ENCODE data around the gene TMEM150C.
"Not testable (repeated sequence)": the region's sequence is repeated elsewhere in the genome, so short reads cannot be mapped to it uniquely, and the experiment has no call there.

The TMEM150C gene

GRCh38 chr4:82569076-82569475 is 7.3 kb upstream of the TMEM150C start:
- no peak for DNase-seq (ENCODE audit: low spot score)

GRCh38 chr4:82567444-82567843 is 5.7 kb upstream of the TMEM150C start:
- no peak for DNase-seq (ENCODE audit: low spot score)

GRCh38 chr4:82562564-82562854 is 721 bp upstream of the TMEM150C start:
- no peak for DNase-seq (ENCODE audit: low spot score)

GRCh38 chr4:82560853-82561785 is 669 bp downstream of the TMEM150C start:
- no peak for DNase-seq (ENCODE audit: low spot score)

GRCh38 chr4:82559735-82560120 is 2.1 kb downstream of the TMEM150C start:
- DNase-seq (ENCODE audit: low spot score): no peak

- DNase-seq (ENCODE audit: low spot score): not testable (repeated sequence)
Observed at GRCh38 chr4:82559090-82559734, 2.6 kb downstream of the TMEM150C start.

- DNase-seq (ENCODE audit: low spot score): no peak
Observed at GRCh38 chr4:82555276-82555675, 6.5 kb downstream of the TMEM150C start.

GRCh38 chr4:82553020-82553419 is 8.8 kb downstream of the TMEM150C start:
- no peak for DNase-seq (ENCODE audit: low spot score)

- no peak for DNase-seq (ENCODE audit: low spot score)
Observed at GRCh38 chr4:82551734-82552133, 10.1 kb downstream of the TMEM150C start.

- DNase-seq (ENCODE audit: low spot score): not testable (repeated sequence)
Observed at GRCh38 chr4:82547850-82548249, 13.9 kb downstream of the TMEM150C start.

- no peak for DNase-seq (ENCODE audit: low spot score)
Observed at GRCh38 chr4:82543131-82543530, 18.7 kb downstream of the TMEM150C start.

GRCh38 chr4:82542642-82543041 is 19.1 kb downstream of the TMEM150C start:
- no peak for DNase-seq (ENCODE audit: low spot score)

GRCh38 chr4:82529322-82529721 is 32.5 kb downstream of the TMEM150C start:
- DNase-seq (ENCODE audit: low spot score): no peak

- DNase-seq (ENCODE audit: low spot score): no peak
Observed at GRCh38 chr4:82528868-82529267, 32.9 kb downstream of the TMEM150C start.

GRCh38 chr4:82528074-82528473 is 33.7 kb downstream of the TMEM150C start:
- DNase-seq (ENCODE audit: low spot score): no peak

GRCh38 chr4:82525307-82525911 is 36.4 kb downstream of the TMEM150C start:
- DNase-seq (ENCODE audit: low spot score): no peak

- DNase-seq (ENCODE audit: low spot score): no peak
Observed at GRCh38 chr4:82524570-82525152, 37.1 kb downstream of the TMEM150C start.

- no peak for DNase-seq (ENCODE audit: low spot score)
Observed at GRCh38 chr4:82523179-82523578, 38.6 kb downstream of the TMEM150C start.

- DNase-seq (ENCODE audit: low spot score): no peak
Observed at GRCh38 chr4:82522472-82522871, 39.3 kb downstream of the TMEM150C start.

GRCh38 chr4:82521283-82521682 is 40.5 kb downstream of the TMEM150C start:
- no peak for DNase-seq (ENCODE audit: low spot score)

- no peak for DNase-seq (ENCODE audit: low spot score)
Observed at GRCh38 chr4:82519776-82520175, 42.0 kb downstream of the TMEM150C start.

- DNase-seq (ENCODE audit: low spot score): no peak
Observed at GRCh38 chr4:82519072-82519471, 42.7 kb downstream of the TMEM150C start.

GRCh38 chr4:82517043-82517442 is 44.7 kb downstream of the TMEM150C start:
- no peak for DNase-seq (ENCODE audit: low spot score)
